Large intestine (tissue), 3 donors: Measurements from ENCODE around the gene PTPRN. TPM values are rescaled to one million over a fixed set of nuclear protein-coding genes. Genes with fewer than 3 reads are reported as not detected.
"Not testable (repeated sequence)": the region's sequence is repeated elsewhere in the genome, so short reads cannot be mapped to it uniquely, and the experiment has no call there.

ENCODE experiments used
- DNase-seq, 2 donors: peaks; one replicate each; pipeline versions ENCODE4 v3.0.0 to v3.0.0-alpha.2; 2013
- H3K27ac ChIP-seq: one replicate; pipeline ENCODE4 v1.5.1; 2013; ENCODE audit warnings: low read length
- H3K27me3 ChIP-seq: 2 replicates; pipeline ENCODE4 v1.6.1; 2013; ENCODE audit warnings: low read length; ENCODE audit not compliant: control insufficient read depth, insufficient read depth
- H3K36me3 ChIP-seq: 2 replicates; pipeline ENCODE4 v1.6.1; 2013; ENCODE audit warnings: low read length; ENCODE audit not compliant: control insufficient read depth, insufficient read depth
- H3K4me1 ChIP-seq: one replicate; pipeline ENCODE4 v1.6.1; 2013; ENCODE audit warnings: low read length; ENCODE audit not compliant: control insufficient read depth, insufficient read depth
- H3K4me3 ChIP-seq: one replicate; pipeline ENCODE4 v1.5.1; 2013; ENCODE audit warnings: low read length
- H3K9me3 ChIP-seq: one replicate; pipeline ENCODE4 v1.6.1; 2013; ENCODE audit warnings: mild to moderate bottlenecking, low read depth, low read length, moderate library complexity; ENCODE audit not compliant: control insufficient read depth
- WGBS: methylation state at CpG from one replicate; pipeline ENCODE4 v1.1.5; 2013; ENCODE audit warnings: low lambda C conversion rate; ENCODE audit not compliant: insufficient coverage; 5-methylcytosine and 5-hydroxymethylcytosine counted together
- polyA plus RNA-seq: library from polyadenylated mRNA; unstranded; fragments of 120-200 nt; gene quantifications from one replicate; pipeline ENCODE4 v1.2.1, GENCODE V29; 2013

The PTPRN gene
- polyA plus RNA-seq, 1 donor = 9.2 TPM

- no peaks in the 10 kb centered on the region for H3K36me3 ChIP-seq
- peaks cover 46% of the 10 kb centered on the region for H3K27me3 ChIP-seq
- H3K9me3 ChIP-seq = peaks cover 2% of the 10 kb centered on the region
- H3K4me3 ChIP-seq = no peak overlapping the region
- WGBS = no CpG with 5 or more reads among the region's 2 CpGs
- no peak overlapping the region for H3K27ac ChIP-seq
- DNase-seq = no peak
- H3K4me1 ChIP-seq = no peaks in the 10 kb centered on the region
These were observed 24.9 kb upstream of the PTPRN start for GRCh38 chr2:219334076-219334475.

- Histone ChIP-seq H3K27me3 (peaks cover 57% of the 10 kb centered on the region), H3K36me3 (no peaks in the 10 kb centered on the region), H3K27ac (no peak within 1 kb of the TSS), H3K9me3 (peaks cover 2% of the 10 kb centered on the region), H3K4me3 (no peak within 1 kb of the TSS), H3K4me1 (no peaks in the 10 kb centered on the region)
- WGBS = no CpG with 5 or more reads among the region's 24 CpGs
- no peak for DNase-seq
These were observed 23.3 kb upstream of the PTPRN start, which contains the start of gene RESP18 for GRCh38 chr2:219332542-219332941. RESP18 (minus strand) TSS chr2:219332744.

GRCh38 chr2:219331560-219332213 lies 22.5 kb upstream of the PTPRN start:
- Histone ChIP-seq H3K27me3 (peaks cover 64% of the 10 kb centered on the region), H3K9me3 (peaks cover 2% of the 10 kb centered on the region), H3K4me1 (no peaks in the 10 kb centered on the region), H3K36me3 (no peaks in the 10 kb centered on the region), H3K4me3 (no peak overlapping the region), H3K27ac (no peak overlapping the region)
- peak in 1 of 2 donors; percentile 40 for DNase-seq
- WGBS = 30% methylated on average over 2 of the region's 39 CpGs

- Histone ChIP-seq H3K9me3 (peaks cover 2% of the 10 kb centered on the region), H3K36me3 (no peaks in the 10 kb centered on the region), H3K4me3 (no peak overlapping the region), H3K4me1 (no peaks in the 10 kb centered on the region), H3K27ac (no peak overlapping the region), H3K27me3 (peaks cover 57% of the 10 kb centered on the region)
- DNase-seq = no peak
- WGBS = no CpG with 5 or more reads among the region's 2 CpGs
These were observed 18.5 kb upstream of the PTPRN start for GRCh38 chr2:219327719-219328118.

GRCh38 chr2:219325657-219326315 lies 16.6 kb upstream of the PTPRN start:
- DNase-seq = no peak
- WGBS = 100% methylated on average over 2 of the region's 9 CpGs
- Histone ChIP-seq H3K27me3 (peaks cover 42% of the 10 kb centered on the region), H3K4me1 (no peaks in the 10 kb centered on the region), H3K4me3 (no peak overlapping the region), H3K27ac (no peak overlapping the region), H3K36me3 (no peaks in the 10 kb centered on the region), H3K9me3 (no peaks in the 10 kb centered on the region)

- H3K36me3 ChIP-seq = no peaks in the 10 kb centered on the region
- no peaks in the 10 kb centered on the region for H3K9me3 ChIP-seq
- no peaks in the 10 kb centered on the region for H3K4me1 ChIP-seq
- peaks cover 38% of the 10 kb centered on the region for H3K27me3 ChIP-seq
- WGBS = no CpG with 5 or more reads among the region's 4 CpGs
- no peak for DNase-seq
- no peak overlapping the region for H3K27ac ChIP-seq
- no peak overlapping the region for H3K4me3 ChIP-seq
These were observed 15.9 kb upstream of the PTPRN start for GRCh38 chr2:219325136-219325535.

- Histone ChIP-seq H3K27me3 (peaks cover 28% of the 10 kb centered on the region), H3K4me3 (no peak overlapping the region), H3K27ac (no peak overlapping the region), H3K9me3 (no peaks in the 10 kb centered on the region), H3K4me1 (no peaks in the 10 kb centered on the region), H3K36me3 (no peaks in the 10 kb centered on the region)
- WGBS = 100% methylated on average over 2 of the region's 4 CpGs
- no peak for DNase-seq
These were observed 14.2 kb upstream of the PTPRN start for GRCh38 chr2:219323434-219323833.

- Histone ChIP-seq H3K9me3 (no peaks in the 10 kb centered on the region), H3K36me3 (no peaks in the 10 kb centered on the region), H3K4me3 (no peak overlapping the region), H3K4me1 (no peaks in the 10 kb centered on the region), H3K27me3 (peaks cover 4% of the 10 kb centered on the region), H3K27ac (no peak overlapping the region)
- WGBS = 100% methylated on average over 1 of the region's 16 CpGs
- no peak for DNase-seq
These were observed 5.7 kb upstream of the PTPRN start for GRCh38 chr2:219314804-219315468.

GRCh38 chr2:219312683-219313263 lies 3.6 kb upstream of the PTPRN start:
- not testable (repeated sequence) for H3K36me3 ChIP-seq, DNase-seq, H3K27ac ChIP-seq, H3K4me3 ChIP-seq, H3K4me1 ChIP-seq, H3K9me3 ChIP-seq
- WGBS = no CpG with 5 or more reads among the region's 49 CpGs
- peaks cover 25% of the 10 kb centered on the region for H3K27me3 ChIP-seq
